Prostate gland (tissue), 2 donors: ENCODE measurements around the gene PON2. TPM values are rescaled to one million over a fixed set of nuclear protein-coding genes. Genes with fewer than 3 reads are reported as not detected.
"Not testable (repeated sequence)": the region's sequence is repeated elsewhere in the genome, so short reads cannot be mapped to it uniquely, and the experiment has no call there.

Experiments
- DNase-seq: peaks from one replicate; pipeline ENCODE4 v3.0.0-alpha.2; 2019; ENCODE audit warnings: low spot score
- H3K27ac ChIP-seq, 2 donors: fragments of 200-600 bp; sonication (generic); 2 replicates each; pipeline ENCODE4 v1.5.1; 2017 to 2019
- H3K27me3 ChIP-seq: fragments of 200-600 bp; sonication (generic); replicated peaks from 2 replicates; pipeline ENCODE4 v1.5.1; 2019; ENCODE audit not compliant: insufficient read depth
- H3K36me3 ChIP-seq, 2 donors: fragments of 200-600 bp; sonication (generic); 1 replicate in 1 of 2; 2 replicates in 1 of 2; pipeline versions ENCODE4 v1.5.1 to v1.8.1; 2017 to 2019
- H3K4me1 ChIP-seq: fragments of 200-600 bp; sonication (generic); replicated peaks from 2 replicates; pipeline ENCODE4 v1.5.1; 2019
- H3K4me3 ChIP-seq, 2 donors: fragments of 200-600 bp; sonication (generic); 2 replicates each; pipeline ENCODE4 v1.5.1; 2017 to 2019
- H3K9me3 ChIP-seq: fragments of 200-600 bp; sonication (generic); 2 replicates; pipeline ENCODE4 v1.5.1; 2017
- CTCF ChIP-seq, 4 experiments: fragments of 200-600 bp in 2 of 4; fragments of 450-650 bp in 2 of 4; sonication (generic) in 2 of 4; IDR thresholded peaks; 1 replicate in 3 of 4; 2 replicates in 1 of 4; pipeline ENCODE4 v1.5.1; 2016 to 2019; ENCODE audit warnings: antibody characterized with exemption in 4 of 4, mild to moderate bottlenecking in 2 of 4, moderate library complexity in 2 of 4
- POLR2A ChIP-seq: fragments of 450-650 bp; IDR thresholded peaks from one replicate; pipeline ENCODE4 v1.6.1; 2016; ENCODE audit warnings: antibody characterized with exemption, mild to moderate bottlenecking
- POLR2AphosphoS5 ChIP-seq: sonication (generic); formaldehyde crosslinking; IDR thresholded peaks from one replicate; pipeline ENCODE4 v1.6.1; 2017; ENCODE audit warnings: antibody characterized with exemption
- WGBS: methylation state at CpG from one replicate; pipeline ENCODE4 v1.1.5; 2018; 5-methylcytosine and 5-hydroxymethylcytosine counted together
- intact Hi-C: fragments of 100-400 bp; cut with DNase I; formaldehyde crosslinking; loops from one replicate; pipeline ENCODE4 v1.14.2; 2022
- total RNA-seq, 2 donors: library from RNA; depleted of rRNA; stranded (reverse); fragments of >200 nt; gene quantifications; one replicate each; pipeline ENCODE4 v1.1.0, GENCODE V29; 2016

The PON2 gene
- total RNA-seq, 2 donors from 2014 or later: 65.5 to 65.6 TPM

GRCh38 chr7:95467912-95468607 lies 33.2 kb upstream of the PON2 start:
- intact Hi-C loops: no loop called here
- no peaks in the 10 kb centered on the region for H3K4me1 ChIP-seq
- no peaks in the 10 kb centered on the region for H3K9me3 ChIP-seq
- H3K27ac ChIP-seq: no peak overlapping the region
- no peak overlapping the region for H3K4me3 ChIP-seq
- 93% methylated on average over 1 of the region's 1 CpG for WGBS
- DNase-seq: no peak
- TF ChIP-seq POLR2A (no peak), POLR2AphosphoS5 (no peak), CTCF (IDR thresholded peaks at IDR 0.05) (no peak)
- no peaks in the 10 kb centered on the region for H3K36me3 ChIP-seq
- H3K27me3 ChIP-seq: no peaks in the 10 kb centered on the region

GRCh38 chr7:95460653-95461052 lies 25.8 kb upstream of the PON2 start:
- H3K9me3 ChIP-seq, H3K36me3 ChIP-seq, H3K4me1 ChIP-seq, DNase-seq, intact Hi-C loops, H3K27ac ChIP-seq, H3K27me3 ChIP-seq, H3K4me3 ChIP-seq: not testable (repeated sequence)
- WGBS: 89% methylated on average over 2 of the region's 2 CpGs

- Histone ChIP-seq H3K4me1 (no peaks in the 10 kb centered on the region), H3K36me3 (no peaks in the 10 kb centered on the region), H3K4me3 (no peak overlapping the region), H3K27me3 (no peaks in the 10 kb centered on the region), H3K27ac (no peak overlapping the region), H3K9me3 (no peaks in the 10 kb centered on the region)
- intact Hi-C loops: no loop called here
- DNase-seq: no peak
- TF ChIP-seq POLR2AphosphoS5 (no peak), POLR2A (no peak), CTCF (IDR thresholded peaks at IDR 0.05) (no peak)
These were observed 23.1 kb upstream of the PON2 start for GRCh38 chr7:95457947-95458346.

- Histone ChIP-seq H3K4me1 (no peaks in the 10 kb centered on the region), H3K4me3 (no peak overlapping the region), H3K27ac (no peak overlapping the region), H3K9me3 (no peaks in the 10 kb centered on the region), H3K36me3 (no peaks in the 10 kb centered on the region), H3K27me3 (no peaks in the 10 kb centered on the region)
- intact Hi-C loops: no loop called here
- WGBS: 55% methylated on average over 2 of the region's 2 CpGs
- TF ChIP-seq CTCF (IDR thresholded peaks at IDR 0.05) (no peak), POLR2A (no peak), POLR2AphosphoS5 (no peak)
- DNase-seq: no peak
These were observed 19.7 kb upstream of the PON2 start for GRCh38 chr7:95454438-95455045.

- Histone ChIP-seq H3K4me1 (no peaks in the 10 kb centered on the region), H3K27ac (no peak overlapping the region), H3K27me3 (no peaks in the 10 kb centered on the region), H3K4me3 (no peak overlapping the region), H3K9me3 (no peaks in the 10 kb centered on the region), H3K36me3 (no peaks in the 10 kb centered on the region)
- 88% methylated on average over 3 of the region's 3 CpGs for WGBS
- TF ChIP-seq POLR2AphosphoS5 (no peak), CTCF (IDR thresholded peaks at IDR 0.05) (no peak)
- intact Hi-C loops: no loop called here
- no peak for DNase-seq
These were observed 11.8 kb upstream of the PON2 start for GRCh38 chr7:95446618-95447017.
